Activated T-cell treated with anti-CD3 and anti-CD28 coated beads, Interleukin-2, amount 50 U/mL, for 72 hours (primary cell): Measurements from ENCODE around the gene JDP2. TPM values are rescaled to one million over a fixed set of nuclear protein-coding genes. Genes with fewer than 3 reads are reported as not detected.

Source experiments
- ATAC-seq, 2 donors: fragments of 150-1000 bp; cut with Tn5 transposase; replicated peaks in 1 of 2; 2 replicates each; pipeline ENCODE4 v1.10.0; 2021; ENCODE audit warnings: moderate library complexity in 2 of 2, mild to moderate bottlenecking in 1 of 2
- DNase-seq, 2 donors: peaks; one replicate each; pipeline ENCODE4 v3.0.0; 2021 to 2022; ENCODE audit warnings: mixed read lengths in 1 of 2
- H3K27ac Mint-ChIP-seq: one replicate; pipeline ENCODE4 v1.8.0; 2022; ENCODE audit warnings: mild to moderate bottlenecking, moderate library complexity, mixed read lengths
- H3K27me3 Mint-ChIP-seq: one replicate; pipeline ENCODE4 v1.8.0; 2022; ENCODE audit warnings: low read depth, mixed read lengths
- H3K36me3 Mint-ChIP-seq, 2 donors: one replicate each; pipeline ENCODE4 v1.8.0; 2022; ENCODE audit warnings: mixed read lengths in 2 of 2, mild to moderate bottlenecking in 1 of 2; ENCODE audit not compliant: insufficient read depth in 2 of 2
- H3K4me1 Mint-ChIP-seq: one replicate; pipeline ENCODE4 v1.8.0; 2022; ENCODE audit warnings: low read depth, mixed read lengths
- H3K4me3 Mint-ChIP-seq, 2 donors: one replicate each; pipeline ENCODE4 v1.8.0; 2022; ENCODE audit warnings: mild to moderate bottlenecking in 2 of 2, mixed read lengths in 2 of 2, moderate library complexity in 2 of 2
- H3K9me3 Mint-ChIP-seq, 2 donors: one replicate each; pipeline ENCODE4 v1.8.0; 2022; ENCODE audit warnings: mixed read lengths in 2 of 2
- total RNA-seq, 2 donors: library from RNA; stranded (reverse); gene quantifications; one replicate each; pipeline ENCODE4 v1.2.3, GENCODE V29; 2022

JDP2 gene
- total RNA-seq, 2 donors from 2014 or later: 6.3 to 6.8 TPM

DNA sequence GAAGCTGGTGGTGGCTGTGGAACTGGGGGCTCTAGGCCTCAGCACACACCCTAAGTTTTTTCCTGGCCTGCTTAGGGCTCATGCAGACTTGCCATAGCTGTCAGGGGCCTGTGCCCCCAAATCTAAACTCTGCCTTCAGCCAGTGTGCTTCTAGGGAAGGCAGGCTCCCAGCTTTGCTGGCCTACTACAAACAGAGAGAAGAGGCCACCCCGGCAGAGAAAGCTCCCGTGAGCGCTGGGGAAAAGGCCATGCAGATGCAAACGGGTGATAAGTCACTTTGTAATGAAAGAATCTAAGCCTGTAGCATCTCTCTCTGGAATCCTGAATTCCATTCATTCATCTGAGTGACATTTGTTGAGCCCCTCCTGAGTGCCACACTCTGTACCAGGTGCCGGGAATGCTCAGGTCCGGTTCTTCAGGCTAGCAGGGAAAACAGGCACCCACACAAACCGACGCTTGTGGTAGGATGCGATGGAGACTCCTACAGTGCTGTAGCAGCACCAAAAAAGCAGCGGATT lies 29.9 kb downstream of the JDP2 start:
- DNase-seq (no peak), ATAC-seq (no peak)
- H3K9me3 Mint-ChIP-seq: no peaks in the 10 kb centered on the region
- H3K27me3 Mint-ChIP-seq: no peaks in the 10 kb centered on the region
- H3K36me3 Mint-ChIP-seq: no peaks in the 10 kb centered on the region
- peaks cover 5% of the 10 kb centered on the region for H3K4me1 Mint-ChIP-seq
- no peak overlapping the region for H3K4me3 Mint-ChIP-seq
- no peak overlapping the region for H3K27ac Mint-ChIP-seq

- Mint-ChIP-seq H3K4me3 (no peak overlapping the region), H3K36me3 (no peaks in the 10 kb centered on the region), H3K9me3 (no peaks in the 10 kb centered on the region), H3K27me3 (no peaks in the 10 kb centered on the region), H3K27ac (no peak overlapping the region), H3K4me1 (peaks cover 5% of the 10 kb centered on the region)
- no peak for DNase-seq
- no peak for ATAC-seq
Measured at GRCh38 chr14:75458305-75458704, 30.5 kb downstream of the JDP2 start.

DNA sequence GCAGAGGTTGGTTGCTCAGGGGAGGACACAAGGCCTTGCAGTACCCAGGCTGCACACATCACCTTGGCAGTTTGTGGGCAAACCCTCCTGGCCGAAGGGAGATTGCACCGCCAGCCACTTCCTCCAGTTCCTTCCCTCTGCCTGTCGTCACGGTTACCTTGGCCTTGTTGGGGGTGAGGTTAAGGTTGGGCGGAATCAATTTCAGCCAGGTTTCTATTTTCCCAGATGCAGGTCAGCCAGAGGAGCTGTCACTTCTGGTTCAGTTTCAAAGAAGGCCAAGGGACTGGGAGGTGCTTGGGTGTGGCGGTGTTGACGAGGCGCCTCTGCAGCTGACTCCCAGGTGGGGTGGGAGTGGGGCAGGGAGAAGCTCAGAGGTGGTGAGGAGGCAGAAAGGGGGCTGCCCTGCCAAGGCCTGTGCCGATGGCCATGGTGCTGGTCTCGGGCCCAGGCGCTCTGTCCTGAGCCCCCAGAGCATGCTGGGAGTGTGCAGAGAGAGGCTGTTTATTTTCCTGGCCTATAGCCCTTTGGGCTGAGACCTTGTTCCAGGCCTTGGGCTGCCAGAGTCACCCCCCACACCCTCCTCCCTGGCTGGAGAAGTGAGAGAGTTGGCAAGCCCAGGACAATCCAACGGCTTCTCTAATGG lies 31.4 kb downstream of the JDP2 start:
- no peaks in the 10 kb centered on the region for H3K27me3 Mint-ChIP-seq
- ATAC-seq (no peak), DNase-seq (no peak)
- H3K9me3 Mint-ChIP-seq: no peaks in the 10 kb centered on the region
- no peak overlapping the region for H3K4me3 Mint-ChIP-seq
- H3K27ac Mint-ChIP-seq: no peak overlapping the region
- H3K4me1 Mint-ChIP-seq: peaks cover 5% of the 10 kb centered on the region
- no peaks in the 10 kb centered on the region for H3K36me3 Mint-ChIP-seq

DNA sequence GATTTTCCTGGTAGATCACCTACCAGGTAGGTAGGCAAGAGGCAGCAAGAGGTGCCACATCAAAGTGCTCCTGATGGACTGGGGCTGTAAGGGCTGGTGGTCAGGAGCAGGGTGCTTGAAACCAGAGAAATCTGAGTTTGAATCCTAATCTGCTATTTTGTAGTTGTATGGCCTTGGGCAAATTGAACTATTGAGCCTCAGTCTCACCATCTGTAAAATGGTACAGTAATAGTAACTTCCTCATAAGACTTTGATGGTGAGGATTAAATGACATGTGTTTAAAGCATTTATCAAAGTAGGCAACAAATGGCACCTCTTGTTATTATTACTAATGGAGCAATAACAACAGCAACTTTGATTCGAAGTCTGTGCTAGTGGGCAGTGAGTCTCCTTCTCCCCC lies 32.0 kb downstream of the JDP2 start:
- H3K27me3 Mint-ChIP-seq: no peaks in the 10 kb centered on the region
- ATAC-seq (no peak), DNase-seq (no peak)
- H3K9me3 Mint-ChIP-seq: no peaks in the 10 kb centered on the region
- H3K4me1 Mint-ChIP-seq: peaks cover 5% of the 10 kb centered on the region
- no peak overlapping the region for H3K27ac Mint-ChIP-seq
- no peaks in the 10 kb centered on the region for H3K36me3 Mint-ChIP-seq
- no peak overlapping the region for H3K4me3 Mint-ChIP-seq

DNA sequence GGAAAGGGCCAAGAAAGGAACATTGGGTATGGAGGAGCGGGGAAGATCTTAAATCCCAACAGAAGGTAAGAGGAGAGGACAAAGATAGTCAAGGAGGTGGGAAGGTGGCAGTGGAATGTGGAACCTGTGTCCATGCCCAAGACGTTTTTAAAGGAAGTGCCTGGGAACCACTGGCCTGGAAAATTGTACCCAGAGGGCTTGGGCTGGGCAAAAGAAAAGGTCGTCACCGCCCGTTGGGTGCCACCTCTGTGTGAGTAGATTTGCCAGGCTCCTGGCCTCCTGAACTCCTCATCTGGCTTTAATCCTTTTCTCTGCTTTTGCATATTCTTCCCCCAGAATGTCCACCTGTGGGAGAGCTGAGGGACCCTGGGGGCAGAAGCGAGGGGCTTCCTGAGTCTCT lies 32.6 kb downstream of the JDP2 start:
- Mint-ChIP-seq H3K36me3 (no peaks in the 10 kb centered on the region), H3K27me3 (no peaks in the 10 kb centered on the region), H3K27ac (no peak overlapping the region), H3K4me1 (peaks cover 5% of the 10 kb centered on the region), H3K4me3 (no peak overlapping the region), H3K9me3 (no peaks in the 10 kb centered on the region)
- ATAC-seq: no peak
- no peak for DNase-seq

DNA sequence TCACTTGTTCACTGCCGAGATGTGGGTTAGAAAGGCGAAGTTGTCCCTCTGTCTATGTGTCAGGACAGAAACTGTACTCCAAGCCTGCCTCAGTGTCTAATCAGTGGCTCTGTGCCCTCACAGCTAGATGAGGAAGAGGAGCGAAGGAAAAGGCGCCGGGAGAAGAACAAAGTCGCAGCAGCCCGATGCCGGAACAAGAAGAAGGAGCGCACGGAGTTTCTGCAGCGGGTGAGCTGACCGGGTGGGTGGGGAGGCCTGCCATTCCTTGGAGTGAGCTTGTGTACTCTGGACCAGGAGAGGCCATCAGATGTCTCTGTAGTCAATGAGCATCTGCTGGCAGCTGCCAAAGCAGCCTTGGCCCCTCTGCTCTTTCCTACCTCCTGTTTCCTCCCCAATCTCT lies 33.5 kb downstream of the JDP2 start:
- Mint-ChIP-seq H3K4me1 (peaks cover 10% of the 10 kb centered on the region), H3K4me3 (no peak overlapping the region), H3K27me3 (no peaks in the 10 kb centered on the region), H3K9me3 (no peaks in the 10 kb centered on the region), H3K27ac (no peak overlapping the region), H3K36me3 (no peaks in the 10 kb centered on the region)
- no peak for ATAC-seq
- no peak for DNase-seq

DNA sequence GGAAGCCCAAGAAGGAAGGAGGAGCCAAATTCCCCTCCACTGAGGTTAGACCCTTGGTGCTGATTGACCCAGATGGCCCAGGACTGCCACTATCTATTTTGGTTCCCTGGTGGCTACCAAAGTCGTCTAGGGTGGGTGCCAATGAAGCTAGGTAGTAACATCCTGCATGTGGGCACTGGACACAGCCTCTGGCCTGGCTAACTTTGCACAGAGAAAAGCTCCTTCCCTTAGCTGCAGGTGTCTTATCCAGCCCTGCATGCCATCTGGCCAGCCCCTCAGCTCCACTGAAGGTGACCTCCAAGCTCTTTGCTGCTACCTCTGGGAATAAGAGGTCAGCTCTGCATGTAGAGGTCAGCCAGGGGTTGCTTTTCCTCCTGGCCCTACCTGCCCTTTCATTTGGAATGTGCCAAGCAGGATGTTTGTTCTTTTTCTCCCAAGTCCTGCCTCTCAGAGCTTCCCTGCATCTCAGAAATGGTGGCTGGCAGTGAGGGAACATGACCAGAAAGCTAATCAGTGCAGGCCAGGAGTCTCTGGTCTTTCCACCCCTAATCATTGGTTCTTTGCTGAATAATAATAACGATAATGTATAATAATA lies 34.0 kb downstream of the JDP2 start:
- no peaks in the 10 kb centered on the region for H3K27me3 Mint-ChIP-seq
- no peak overlapping the region for H3K27ac Mint-ChIP-seq
- no peak overlapping the region for H3K4me3 Mint-ChIP-seq
- ATAC-seq (no peak), DNase-seq (no peak)
- no peaks in the 10 kb centered on the region for H3K9me3 Mint-ChIP-seq
- peaks cover 15% of the 10 kb centered on the region for H3K4me1 Mint-ChIP-seq
- H3K36me3 Mint-ChIP-seq: no peaks in the 10 kb centered on the region

GRCh38 chr14:75464626-75465025 lies 36.8 kb downstream of the JDP2 start:
- no peak overlapping the region for H3K27ac Mint-ChIP-seq
- peaks cover 12% of the 10 kb centered on the region for H3K4me1 Mint-ChIP-seq
- DNase-seq (no peak), ATAC-seq (no peak)
- H3K9me3 Mint-ChIP-seq: no peaks in the 10 kb centered on the region
- no peaks in the 10 kb centered on the region for H3K27me3 Mint-ChIP-seq
- H3K36me3 Mint-ChIP-seq: no peaks in the 10 kb centered on the region
- H3K4me3 Mint-ChIP-seq: no peak overlapping the region

DNA sequence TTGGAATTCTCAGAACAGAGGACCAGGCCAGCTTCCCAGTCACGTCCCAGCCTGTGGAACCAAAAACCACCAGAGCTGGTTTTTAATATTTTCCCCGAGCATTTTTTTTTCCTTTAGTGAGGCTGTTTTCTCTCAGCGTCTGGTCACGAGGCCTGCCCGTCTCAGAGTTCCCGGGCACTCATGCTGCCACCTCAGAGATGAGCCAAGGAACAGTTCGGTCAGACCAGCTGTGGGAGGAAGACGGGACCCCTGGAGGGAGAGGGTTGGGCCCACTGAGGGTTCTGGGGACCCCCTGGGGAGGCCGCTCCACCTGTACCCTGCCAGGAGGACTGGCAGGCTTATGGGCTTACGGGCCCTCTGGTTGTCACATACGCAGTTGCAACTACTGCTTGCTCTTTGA lies 39.9 kb downstream of the JDP2 start:
- H3K27ac Mint-ChIP-seq: no peak overlapping the region
- ATAC-seq (no peak), DNase-seq (no peak)
- H3K4me3 Mint-ChIP-seq: no peak overlapping the region
- no peaks in the 10 kb centered on the region for H3K27me3 Mint-ChIP-seq
- no peaks in the 10 kb centered on the region for H3K9me3 Mint-ChIP-seq
- peaks cover 12% of the 10 kb centered on the region for H3K4me1 Mint-ChIP-seq
- no peaks in the 10 kb centered on the region for H3K36me3 Mint-ChIP-seq

DNA sequence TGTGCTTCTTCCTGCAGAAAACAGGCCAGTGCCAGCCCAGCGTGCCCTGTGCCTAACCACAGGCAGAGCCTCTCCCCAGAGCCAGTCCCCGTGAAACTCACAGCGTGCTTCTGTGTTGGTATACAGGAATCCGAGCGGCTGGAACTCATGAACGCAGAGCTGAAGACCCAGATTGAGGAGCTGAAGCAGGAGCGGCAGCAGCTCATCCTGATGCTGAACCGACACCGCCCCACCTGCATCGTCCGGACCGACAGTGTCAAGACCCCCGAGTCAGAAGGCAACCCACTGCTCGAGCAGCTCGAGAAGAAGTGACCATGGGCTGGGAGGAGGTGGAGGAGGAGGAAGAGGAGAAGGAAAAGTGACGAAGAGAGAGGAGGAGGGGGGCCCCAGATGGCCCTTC lies 41.3 kb downstream of the JDP2 start:
- no peak for ATAC-seq
- peaks cover 12% of the 10 kb centered on the region for H3K4me1 Mint-ChIP-seq
- no peak overlapping the region for H3K27ac Mint-ChIP-seq
- no peak for DNase-seq
- H3K4me3 Mint-ChIP-seq: no peak overlapping the region
- no peaks in the 10 kb centered on the region for H3K36me3 Mint-ChIP-seq
- H3K27me3 Mint-ChIP-seq: no peaks in the 10 kb centered on the region
- H3K9me3 Mint-ChIP-seq: no peaks in the 10 kb centered on the region

DNA sequence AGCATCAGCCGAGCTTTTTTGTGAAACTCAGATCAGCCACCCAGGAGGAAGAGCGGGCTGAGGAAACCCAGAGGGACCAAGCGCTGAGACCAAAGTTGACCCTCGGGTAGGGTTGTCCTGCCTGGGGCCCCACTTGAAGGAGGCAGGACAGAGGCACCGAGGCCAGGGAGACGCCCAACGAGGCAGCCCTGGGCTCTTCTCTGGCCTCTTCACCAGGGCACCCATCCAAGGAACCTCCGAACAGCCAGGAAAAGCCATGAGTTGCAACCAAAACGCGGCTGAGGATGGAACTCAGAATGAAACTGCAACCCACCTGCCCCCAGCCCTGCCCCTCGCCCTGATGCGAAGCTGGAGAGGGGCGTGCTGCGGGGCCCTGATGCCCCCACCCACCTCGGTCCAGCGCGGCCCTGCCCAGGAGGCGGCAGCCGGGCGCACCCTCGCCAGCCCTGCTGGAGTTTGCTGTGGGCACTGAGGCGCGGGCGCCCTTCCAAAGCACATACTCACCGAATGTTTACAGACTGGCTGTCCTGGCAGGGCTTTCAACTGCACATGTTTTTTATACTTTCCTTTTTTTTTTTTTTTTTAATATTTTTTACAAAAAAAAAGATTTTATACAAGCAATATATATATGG lies 41.9 kb downstream of the JDP2 start:
- Mint-ChIP-seq H3K36me3 (no peaks in the 10 kb centered on the region), H3K27me3 (no peaks in the 10 kb centered on the region), H3K27ac (no peak overlapping the region), H3K4me1 (peaks cover 12% of the 10 kb centered on the region), H3K4me3 (no peak overlapping the region), H3K9me3 (no peaks in the 10 kb centered on the region)
- DNase-seq: no peak
- no peak for ATAC-seq

GRCh38 chr14:75470238-75470797 lies 42.5 kb downstream of the JDP2 start:
- H3K9me3 Mint-ChIP-seq: no peaks in the 10 kb centered on the region
- DNase-seq: no peak
- ATAC-seq: no peak
- H3K36me3 Mint-ChIP-seq: no peaks in the 10 kb centered on the region
- H3K4me1 Mint-ChIP-seq: peaks cover 12% of the 10 kb centered on the region
- no peak overlapping the region for H3K4me3 Mint-ChIP-seq
- no peak overlapping the region for H3K27ac Mint-ChIP-seq
- H3K27me3 Mint-ChIP-seq: no peaks in the 10 kb centered on the region

- H3K9me3 Mint-ChIP-seq: no peaks in the 10 kb centered on the region
- no peaks in the 10 kb centered on the region for H3K36me3 Mint-ChIP-seq
- ATAC-seq: no peak
- DNase-seq: no peak
- H3K4me3 Mint-ChIP-seq: no peak overlapping the region
- H3K27ac Mint-ChIP-seq: no peak overlapping the region
- peaks cover 10% of the 10 kb centered on the region for H3K4me1 Mint-ChIP-seq
- no peaks in the 10 kb centered on the region for H3K27me3 Mint-ChIP-seq
Measured at GRCh38 chr14:75471059-75471458, 43.2 kb downstream of the JDP2 start.
